ENCODE data around the gene CRYZL1.
"Not testable (repeated sequence)": the region's sequence is repeated elsewhere in the genome, so short reads cannot be mapped to it uniquely, and the experiment has no call there.

CRYZL1 gene

GRCh38 chr21:33641352-33642026 lies at the start of gene CRYZL1:
TSS of gene CRYZL1 (minus strand) at chr21:33641741. CDS start at chr21:33631551, 10,190 bp downstream.
- DNase-seq, result peak; percentile 100

- DNase-seq, result no peak
Observed at GRCh38 chr21:33690874-33691273, 49.3 kb upstream of the CRYZL1 start.

- no peak for DNase-seq
Observed at GRCh38 chr21:33688353-33688752, 46.8 kb upstream of the CRYZL1 start.

GRCh38 chr21:33687634-33688033 lies 46.1 kb upstream of the CRYZL1 start:
- DNase-seq, result no peak

GRCh38 chr21:33686386-33686785 lies 44.8 kb upstream of the CRYZL1 start:
- no peak for DNase-seq

GRCh38 chr21:33685613-33686197 lies 44.2 kb upstream of the CRYZL1 start:
- no peak for DNase-seq

GRCh38 chr21:33684923-33685560 lies 43.5 kb upstream of the CRYZL1 start:
- peak; percentile 10 for DNase-seq

- DNase-seq, result no peak
Observed at GRCh38 chr21:33684068-33684467, 42.5 kb upstream of the CRYZL1 start.

GRCh38 chr21:33682992-33683627 lies 41.6 kb upstream of the CRYZL1 start:
- peak; percentile 14 for DNase-seq

GRCh38 chr21:33680870-33681269 lies 39.3 kb upstream of the CRYZL1 start:
- DNase-seq, result no peak

GRCh38 chr21:33677450-33677849 lies 35.9 kb upstream of the CRYZL1 start:
- no peak for DNase-seq

- DNase-seq, result not testable (repeated sequence)
Observed at GRCh38 chr21:33676666-33677065, 35.1 kb upstream of the CRYZL1 start.

- no peak for DNase-seq
Observed at GRCh38 chr21:33674226-33674625, 32.7 kb upstream of the CRYZL1 start.

- DNase-seq, result no peak
Observed at GRCh38 chr21:33673473-33673872, 31.9 kb upstream of the CRYZL1 start.

- DNase-seq, result no peak
Observed at GRCh38 chr21:33670076-33670978, 28.8 kb upstream of the CRYZL1 start.

GRCh38 chr21:33668620-33669019 lies 27.1 kb upstream of the CRYZL1 start:
- DNase-seq, result no peak

GRCh38 chr21:33668180-33668579 lies 26.6 kb upstream of the CRYZL1 start:
- peak; percentile 22 for DNase-seq

GRCh38 chr21:33667636-33668035 lies 26.1 kb upstream of the CRYZL1 start:
- DNase-seq, result no peak

- DNase-seq, result no peak
Observed at GRCh38 chr21:33666153-33666552, 24.6 kb upstream of the CRYZL1 start.

- no peak for DNase-seq
Observed at GRCh38 chr21:33664135-33664534, 22.6 kb upstream of the CRYZL1 start.

- no peak for DNase-seq
Observed at GRCh38 chr21:33663241-33663640, 21.7 kb upstream of the CRYZL1 start.

GRCh38 chr21:33662046-33662445 lies 20.5 kb upstream of the CRYZL1 start:
- DNase-seq, result no peak

- no peak for DNase-seq
Observed at GRCh38 chr21:33661146-33661545, 19.6 kb upstream of the CRYZL1 start.
